Common myeloid progenitor, CD34-positive (primary cell): ENCODE measurements around the gene SMIM14.
"Not testable (repeated sequence)": the region's sequence is repeated elsewhere in the genome, so short reads cannot be mapped to it uniquely, and the experiment has no call there.

Source experiments
- CTCF ChIA-PET: fragments of 350-600 bp; sonication (Branson Sonifier 250); formaldehyde crosslinking; loops from one replicate; lab custom pipeline; 2021; ENCODE audit warnings: antibody characterized with exemption; lab: Charles Lee
- POLR2A ChIA-PET: fragments of 350-600 bp; sonication (Branson Sonifier 250); formaldehyde crosslinking; loops from one replicate; lab custom pipeline; 2021; ENCODE audit warnings: antibody characterized with exemption; lab: Charles Lee
- DNase-seq, 3 donors: peaks; one replicate each; pipeline versions ENCODE4 v3.0.0 to v3.0.0-alpha.2; 2013
- H3K27ac ChIP-seq, 2 experiments: 1 replicate in 1 of 2; 2 replicates in 1 of 2; pipeline ENCODE4 v1.7.0; 2013; ENCODE audit warnings: inconsistent platforms in 2 of 2, low read length in 2 of 2, mild to moderate bottlenecking in 2 of 2, low read depth in 1 of 2, moderate library complexity in 1 of 2; ENCODE audit not compliant: severe bottlenecking in 2 of 2, insufficient read depth in 1 of 2, poor library complexity in 1 of 2
- H3K27me3 ChIP-seq, 5 experiments: replicated peaks in 2 of 5; 1 replicate in 3 of 5; 2 replicates in 2 of 5; pipeline versions ENCODE4 v1.6.1 to v1.7.0; 2013; ENCODE audit warnings: low read length in 4 of 5, mild to moderate bottlenecking in 2 of 5, moderate library complexity in 2 of 5, inconsistent platforms in 1 of 5; ENCODE audit not compliant: insufficient read depth in 5 of 5, control insufficient read depth in 4 of 5
- H3K36me3 ChIP-seq, 4 experiments: 1 replicate in 2 of 4; 2 replicates in 2 of 4; pipeline versions ENCODE4 v1.6.1 to v1.7.0; 2013; ENCODE audit warnings: low read length in 3 of 4, control low read depth in 1 of 4, mild to moderate bottlenecking in 1 of 4; ENCODE audit not compliant: control insufficient read depth in 4 of 4, insufficient read depth in 4 of 4
- H3K4me1 ChIP-seq, 4 experiments: 1 replicate in 3 of 4; 2 replicates in 1 of 4; pipeline versions ENCODE4 v1.6.1 to v1.7.1; 2013; ENCODE audit warnings: low read length in 3 of 4, mild to moderate bottlenecking in 3 of 4, control low read depth in 1 of 4, inconsistent platforms in 1 of 4, moderate library complexity in 1 of 4; ENCODE audit not compliant: control insufficient read depth in 4 of 4, insufficient read depth in 4 of 4; ENCODE audit errors: control extremely low read depth in 1 of 4
- H3K4me3 ChIP-seq, 7 experiments: 1 replicate in 4 of 7; 2 replicates in 3 of 7; pipeline versions ENCODE4 v1.5.1 to v1.7.0; 2013; ENCODE audit warnings: mild to moderate bottlenecking in 7 of 7, low read length in 6 of 7, moderate library complexity in 6 of 7, inconsistent platforms in 2 of 7, low read depth in 2 of 7, control low read depth in 1 of 7; ENCODE audit not compliant: insufficient read depth in 4 of 7, control insufficient read depth in 1 of 7; ENCODE audit errors: extremely low read depth in 1 of 7
- H3K9me3 ChIP-seq, 5 experiments: 1 replicate in 4 of 5; 2 replicates in 1 of 5; pipeline versions ENCODE4 v1.6.1 to v1.7.1; 2013; ENCODE audit warnings: low read length in 4 of 5, mild to moderate bottlenecking in 2 of 5, inconsistent platforms in 1 of 5, low read depth in 1 of 5, moderate library complexity in 1 of 5; ENCODE audit not compliant: control insufficient read depth in 4 of 5, insufficient read depth in 2 of 5; ENCODE audit errors: control extremely low read depth in 1 of 5
- WGBS: methylation state at CpG from one replicate; pipeline ENCODE4 v1.1.5; 2013; ENCODE audit not compliant: insufficient coverage; 5-methylcytosine and 5-hydroxymethylcytosine counted together

Gene SMIM14

GRCh38 chr4:39555472-39555871, 83.2 kb downstream of the SMIM14 start:
- ChIA-PET CTCF (no interaction called here), POLR2A (no interaction called here)
- WGBS, result 100% methylated on average over 1 of the region's 3 CpGs
- Histone ChIP-seq H3K9me3 (no peaks in the 10 kb centered on the region), H3K4me3 (no peak overlapping the region), H3K4me1 (no peaks in the 10 kb centered on the region), H3K27ac (no peak overlapping the region), H3K36me3 (peaks cover 0 to 4% (median 3%) of the 10 kb centered on the region in 4 experiments), H3K27me3 (no peaks in the 10 kb centered on the region)
- no peak for DNase-seq

GRCh38 chr4:39548425-39549067, 90.1 kb downstream of the SMIM14 start:
- no peaks in the 10 kb centered on the region for H3K27me3 ChIP-seq
- ChIA-PET POLR2A (interaction anchor here (0.8 kb wide), 1 partner anchor 18 kb away, joined by 4 read pairs; no protein-coding TSS in a partner anchor), CTCF (no interaction called here)
- H3K27ac ChIP-seq, result no peak overlapping the region
- H3K4me3 ChIP-seq, result no peak overlapping the region
- H3K9me3 ChIP-seq, result peaks cover 0 to 4% (median 0%) of the 10 kb centered on the region in 5 experiments
- WGBS, result 100% methylated on average over 3 of the region's 3 CpGs
- H3K36me3 ChIP-seq, result peaks cover 0 to 3% (median 1%) of the 10 kb centered on the region in 4 experiments
- no peak for DNase-seq
- H3K4me1 ChIP-seq, result no peaks in the 10 kb centered on the region

GRCh38 chr4:39544580-39545315, 93.9 kb downstream of the SMIM14 start:
- WGBS, result no CpG with 5 or more reads among the region's 1 CpG

GRCh38 chr4:39544080-39544479, 94.6 kb downstream of the SMIM14 start:
- WGBS, result 100% methylated on average over 3 of the region's 4 CpGs
- CTCF ChIA-PET, POLR2A ChIA-PET: not testable (repeated sequence)

More at GRCh38 chr4:39544580-39545315, 93.9 kb downstream of the SMIM14 start:
- peaks cover 0 to 3% (median 1%) of the 10 kb centered on the region in 4 experiments for H3K36me3 ChIP-seq
- DNase-seq, result no peak
- no peaks in the 10 kb centered on the region for H3K27me3 ChIP-seq
- H3K4me3 ChIP-seq, result no peak overlapping the region
- H3K27ac ChIP-seq, result no peak overlapping the region
- POLR2A ChIA-PET, result no interaction called here
- CTCF ChIA-PET, result interaction anchor here (1.3 kb wide), 1 partner anchor 15 kb away, joined by 3 read pairs; no protein-coding TSS in a partner anchor
- H3K4me1 ChIP-seq, result no peaks in the 10 kb centered on the region
- peaks cover 0 to 4% (median 0%) of the 10 kb centered on the region in 5 experiments for H3K9me3 ChIP-seq

DNA sequence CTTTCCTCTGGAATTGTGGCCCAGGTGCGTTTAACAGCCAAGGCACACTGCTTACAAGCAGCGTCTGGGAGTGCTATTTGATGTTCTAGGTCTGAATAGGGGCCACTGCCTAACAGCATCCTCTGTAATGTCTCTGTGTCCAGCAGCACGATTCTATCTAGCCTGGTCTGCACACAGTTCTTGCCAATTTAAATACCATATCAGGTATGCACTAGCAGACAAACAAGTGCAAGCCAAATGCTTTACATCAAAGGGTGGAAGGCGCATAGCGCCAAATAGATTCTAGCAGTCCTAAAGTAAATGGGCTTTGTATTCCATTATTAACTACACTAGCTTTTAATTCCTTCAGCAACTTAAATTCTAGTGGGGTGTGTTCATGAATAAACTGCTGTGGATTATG, 95.6 kb downstream of the SMIM14 start:
- H3K36me3 ChIP-seq, result peaks cover 0 to 3% (median 1%) of the 10 kb centered on the region in 4 experiments
- WGBS, result 95% methylated on average over 3 of the region's 5 CpGs
- H3K4me3 ChIP-seq, result no peak overlapping the region
- H3K9me3 ChIP-seq, result peaks cover 0 to 4% (median 0%) of the 10 kb centered on the region in 5 experiments
- H3K27me3 ChIP-seq, result no peaks in the 10 kb centered on the region
- no peaks in the 10 kb centered on the region for H3K4me1 ChIP-seq
- POLR2A ChIA-PET, result no interaction called here
- CTCF ChIA-PET, result no interaction called here
- H3K27ac ChIP-seq, result no peak overlapping the region
- no peak for DNase-seq

More at GRCh38 chr4:39544080-39544479, 94.6 kb downstream of the SMIM14 start:
- not testable (repeated sequence) for H3K27me3 ChIP-seq, DNase-seq, H3K36me3 ChIP-seq, H3K4me3 ChIP-seq, H3K27ac ChIP-seq, H3K4me1 ChIP-seq, H3K9me3 ChIP-seq

- Histone ChIP-seq H3K36me3 (peaks cover 0 to 3% (median 1%) of the 10 kb centered on the region in 4 experiments), H3K27ac (no peak overlapping the region), H3K4me3 (no peak overlapping the region), H3K4me1 (no peaks in the 10 kb centered on the region), H3K27me3 (no peaks in the 10 kb centered on the region), H3K9me3 (peaks cover 0 to 4% (median 0%) of the 10 kb centered on the region in 5 experiments)
- WGBS, result 96% methylated on average over 4 of the region's 4 CpGs
- ChIA-PET CTCF (no interaction called here), POLR2A (no interaction called here)
- no peak for DNase-seq
These were observed 96.1 kb downstream of the SMIM14 start for GRCh38 chr4:39542611-39543012.
